TTC549 (cell line): ENCODE results near the gene PP2D1.
"Not testable (repeated sequence)": the region's sequence is repeated elsewhere in the genome, so short reads cannot be mapped to it uniquely, and the experiment has no call there.

Source experiments
- FAIRE-seq: peaks from 2 replicates; lab custom pipeline; 2012; peaks lifted over from hg19 to GRCh38; lab: Jason Lieb, UNC

The PP2D1 gene

GRCh38 chr3:20040548-20041196 is 28.6 kb upstream of the PP2D1 start:
- FAIRE-seq: no peak

- FAIRE-seq: no peak
Observed at GRCh38 chr3:20039765-20040547, 27.9 kb upstream of the PP2D1 start, which contains the start of gene KAT2B. KAT2B (plus strand) TSS chr3:20040446; CDS start chr3:20040478, 32 bp downstream.

GRCh38 chr3:20039466-20039764 is 27.4 kb upstream of the PP2D1 start:
- no peak for FAIRE-seq

GRCh38 chr3:20038699-20039465 is 26.8 kb upstream of the PP2D1 start:
- no peak for FAIRE-seq

- no peak for FAIRE-seq
Observed at GRCh38 chr3:20037255-20037996, 25.4 kb upstream of the PP2D1 start.

- FAIRE-seq: no peak
Observed at GRCh38 chr3:20035019-20035418, 23.0 kb upstream of the PP2D1 start.

GRCh38 chr3:20031939-20032338 is 19.9 kb upstream of the PP2D1 start:
- FAIRE-seq: not testable (repeated sequence)

- no peak for FAIRE-seq
Observed at GRCh38 chr3:20028905-20029331, 16.9 kb upstream of the PP2D1 start.

GRCh38 chr3:20027136-20027535 is 15.1 kb upstream of the PP2D1 start:
- no peak for FAIRE-seq

GRCh38 chr3:20023623-20024405 is 11.8 kb upstream of the PP2D1 start:
- FAIRE-seq: no peak

GRCh38 chr3:20022954-20023622 is 11.0 kb upstream of the PP2D1 start:
- no peak for FAIRE-seq

GRCh38 chr3:20016076-20016475 is 4.0 kb upstream of the PP2D1 start:
- FAIRE-seq: not testable (repeated sequence)

- FAIRE-seq: no peak
Observed at GRCh38 chr3:20015525-20015924, 3.5 kb upstream of the PP2D1 start.

- no peak for FAIRE-seq
Observed at GRCh38 chr3:20013396-20013795, 1.3 kb upstream of the PP2D1 start.

GRCh38 chr3:20008646-20009045 is 3.4 kb downstream of the PP2D1 start:
- no peak for FAIRE-seq

GRCh38 chr3:20007960-20008359 is 4.1 kb downstream of the PP2D1 start:
- no peak for FAIRE-seq

- no peak for FAIRE-seq
Observed at GRCh38 chr3:20001932-20002331, 10.1 kb downstream of the PP2D1 start.

GRCh38 chr3:19997502-19997901 is 14.6 kb downstream of the PP2D1 start:
- FAIRE-seq: no peak

GRCh38 chr3:19994796-19995195 is 17.3 kb downstream of the PP2D1 start:
- no peak for FAIRE-seq

- FAIRE-seq: not testable (repeated sequence)
Observed at GRCh38 chr3:19988904-19989303, 23.2 kb downstream of the PP2D1 start.

GRCh38 chr3:19972054-19972453 is 40.0 kb downstream of the PP2D1 start:
- FAIRE-seq: no peak
